ENCODE measurements around the gene BCL6. TPM values are rescaled to one million over a fixed set of nuclear protein-coding genes. Genes with fewer than 3 reads are reported as not detected.
A peak's percentile ranks its signal among the peaks of the same experiment; 100 is the strongest.

BCL6 gene
- total and polyA plus RNA-seq, 2 experiments from 2014 or later = 2.6 to 5.9 TPM

- H3K4me2 ChIP-seq = peak overlapping the region; percentile 3; the same call in 1 of the 2 replicates
- H3K27ac Mint-ChIP-seq = peak overlapping the region; percentile 100
- H3K36me3 ChIP-seq (ENCODE audit: insufficient read depth) = no peaks in the 10 kb centered on the region
- peak; percentile 98 for TF ChIP-seq CTCF (conservative IDR thresholded peaks at IDR 0.05; ENCODE audit: low read depth in 2 of 2)
- TF ChIP-seq REST (IDR thresholded peaks at IDR 0.05; ENCODE audit: unreplicated experiment) = no peak
- TF ChIP-seq ZNF331 (CRISPR knock-in tag; IDR thresholded peaks at IDR 0.05; ENCODE audit: low read depth) = no peak
- TF ChIP-seq ETS1 (IDR thresholded peaks at IDR 0.05) = no peak
- TF ChIP-seq NANOG (IDR thresholded peaks at IDR 0.05; ENCODE audit: borderline replicate concordance) = no peak
- peak; percentile 43; the same call in 1 of the 2 replicates for TF ChIP-seq CREB1 (CRISPR knock-in tag; IDR thresholded peaks at IDR 0.05; ENCODE audit: low read depth)
- no peak for TF ChIP-seq EZH2phosphoT487 (IDR thresholded peaks at IDR 0.05; ENCODE audit: unreplicated experiment)
- TF ChIP-seq ZNF462 (CRISPR knock-in tag; IDR thresholded peaks at IDR 0.05) = no peak
- TF ChIP-seq POLR2AphosphoS5 (IDR thresholded peaks at IDR 0.05; ENCODE audit: low read depth) = no peak
- H2AFZ ChIP-seq = no peak overlapping the region
- 0 out of 2 replicates have a peak, but pooled peaks cover 3% of the 10 kb centered on the region for H3K79me2 ChIP-seq (replicated peaks; ENCODE audit: insufficient read depth)
- H3K27me3 ChIP-seq (ENCODE audit: insufficient read depth) = peaks cover 15% of the 10 kb centered on the region
- 0 out of 2 replicates have a peak overlapping the region, but pooled peaks have one; percentile 0 for H3K27ac ChIP-seq (ENCODE audit: low read depth)
- no peak overlapping the region for H3K4me3 ChIP-seq
- no peaks in the 10 kb centered on the region for H4K20me1 ChIP-seq (replicated peaks; ENCODE audit: insufficient read depth)
- H3K27me3 Mint-ChIP-seq (ENCODE audit: insufficient read depth, low read depth, poor library complexity) = peaks cover 14% of the 10 kb centered on the region
- no peaks in the 10 kb centered on the region for H3K9me2 ChIP-seq (ENCODE audit: insufficient read depth)
- no peaks in the 10 kb centered on the region; the same call in 2 of the 3 replicates for H3K36me3 Mint-ChIP-seq (ENCODE audit: low read depth)
- H3K9me3 Mint-ChIP-seq = no peaks in the 10 kb centered on the region
- H3K4me1 ChIP-seq (ENCODE audit: insufficient read depth) = peaks cover 37% of the 10 kb centered on the region
- H3K4me1 Mint-ChIP-seq = peaks cover 55% of the 10 kb centered on the region
- peak overlapping the region; percentile 42; the same call in 1 of the 3 replicates for H3K4me3 Mint-ChIP-seq
- DNase-seq (ENCODE audit: low spot score) (peak; percentile 97), ATAC-seq (peak; percentile 65)
- H3F3A ChIP-seq (replicated peaks; ENCODE audit: low read depth) = no peaks in the 10 kb centered on the region
Measured at GRCh38 chr3:187748050-187748481, 2.8 kb upstream of the BCL6 start.
